Omental fat pad (tissue), 4 donors: Measurements from ENCODE around the gene JAKMIP1. TPM values are rescaled to one million over a fixed set of nuclear protein-coding genes. Genes with fewer than 3 reads are reported as not detected.

ENCODE experiments used
- ATAC-seq: fragments of 150-250 bp; one replicate; pipeline ENCODE4 v1.9.1; 2016; ENCODE audit warnings: mild to moderate bottlenecking, moderate library complexity; ENCODE audit not compliant: low FRiP score
- DNase-seq: peaks from one replicate; pipeline ENCODE4 v3.0.0-alpha.2; 2019; ENCODE audit warnings: low spot score
- total RNA-seq, 4 donors: library from RNA; depleted of rRNA; stranded (reverse); fragments of >200 nt; gene quantifications; one replicate each; pipeline ENCODE4 v1.1.0, GENCODE V29; 2016
- TF ChIP-seq, protein P1 (sequence below), 3 donors: fragments of 450-650 bp; IDR thresholded peaks; one replicate each; pipeline ENCODE4 v1.5.1; 2016 to 2017; ENCODE audit warnings: antibody characterized with exemption in 3 of 3, mild to moderate bottlenecking in 3 of 3, moderate library complexity in 2 of 3

JAKMIP1 gene
- total RNA-seq, 4 donors from 2014 or later = 0.48 to 1.0 (median 0.63) TPM; not detected in 1

DNA sequence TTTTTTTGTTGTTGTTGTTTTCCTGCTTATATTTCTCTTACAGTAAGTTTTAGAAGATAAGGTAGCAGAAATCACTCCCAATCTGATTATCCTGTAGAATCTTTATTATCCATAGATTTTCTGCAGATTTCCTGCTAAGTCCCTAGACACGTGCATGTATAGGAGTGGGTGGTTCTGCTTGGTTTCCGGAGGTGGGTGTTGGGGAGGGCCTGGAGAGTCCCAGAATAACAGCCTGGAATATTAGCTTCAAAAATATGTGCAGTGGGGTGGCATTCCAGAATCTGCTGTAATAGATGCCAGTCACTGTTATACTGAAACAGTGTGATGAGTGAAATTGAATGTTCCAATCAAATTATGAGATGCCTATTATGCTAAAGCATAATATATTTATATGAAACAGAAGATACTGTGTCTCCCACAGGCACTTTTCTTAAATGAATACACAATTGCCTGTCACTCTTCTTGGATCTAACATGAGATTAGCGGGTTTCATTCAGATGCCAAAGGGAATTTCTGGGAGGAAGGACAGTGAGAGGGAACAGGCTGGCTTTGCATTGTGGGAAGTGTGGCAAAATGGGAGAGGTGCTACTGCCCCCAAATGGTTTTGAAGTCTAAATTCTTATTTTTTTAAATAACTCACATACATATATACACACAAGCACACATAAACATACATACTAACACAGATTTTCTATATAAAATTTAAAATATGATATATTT, 219.8 kb downstream of the JAKMIP1 start:
- TF ChIP-seq, protein P1, sequence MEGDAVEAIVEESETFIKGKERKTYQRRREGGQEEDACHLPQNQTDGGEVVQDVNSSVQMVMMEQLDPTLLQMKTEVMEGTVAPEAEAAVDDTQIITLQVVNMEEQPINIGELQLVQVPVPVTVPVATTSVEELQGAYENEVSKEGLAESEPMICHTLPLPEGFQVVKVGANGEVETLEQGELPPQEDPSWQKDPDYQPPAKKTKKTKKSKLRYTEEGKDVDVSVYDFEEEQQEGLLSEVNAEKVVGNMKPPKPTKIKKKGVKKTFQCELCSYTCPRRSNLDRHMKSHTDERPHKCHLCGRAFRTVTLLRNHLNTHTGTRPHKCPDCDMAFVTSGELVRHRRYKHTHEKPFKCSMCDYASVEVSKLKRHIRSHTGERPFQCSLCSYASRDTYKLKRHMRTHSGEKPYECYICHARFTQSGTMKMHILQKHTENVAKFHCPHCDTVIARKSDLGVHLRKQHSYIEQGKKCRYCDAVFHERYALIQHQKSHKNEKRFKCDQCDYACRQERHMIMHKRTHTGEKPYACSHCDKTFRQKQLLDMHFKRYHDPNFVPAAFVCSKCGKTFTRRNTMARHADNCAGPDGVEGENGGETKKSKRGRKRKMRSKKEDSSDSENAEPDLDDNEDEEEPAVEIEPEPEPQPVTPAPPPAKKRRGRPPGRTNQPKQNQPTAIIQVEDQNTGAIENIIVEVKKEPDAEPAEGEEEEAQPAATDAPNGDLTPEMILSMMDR (IDR thresholded peaks at IDR 0.05) = no peak
- no peak for DNase-seq
- no peak for ATAC-seq

DNA sequence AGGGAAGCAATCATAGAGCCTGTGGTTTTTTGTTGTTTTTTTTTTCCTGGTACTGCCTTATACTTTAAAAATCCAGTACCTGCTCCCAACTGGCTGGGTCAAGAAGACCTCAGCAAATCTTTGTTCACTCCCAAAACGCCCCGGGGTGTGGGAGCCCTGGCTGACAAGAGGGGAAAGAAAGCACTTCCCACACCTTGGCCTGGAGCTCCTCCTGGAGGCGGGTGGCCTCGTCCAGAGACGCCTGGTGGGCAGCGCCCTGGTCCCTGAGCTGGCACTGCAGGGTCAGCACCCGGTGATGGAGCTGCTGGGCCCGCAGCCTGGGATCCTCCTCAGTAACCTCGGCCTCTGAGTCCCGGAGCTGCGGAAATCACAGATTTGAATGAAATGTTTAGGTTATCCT, 220.4 kb downstream of the JAKMIP1 start:
- no peak for ATAC-seq
- no peak for DNase-seq
- TF ChIP-seq, protein P1 (IDR thresholded peaks at IDR 0.05) = no peak

DNA sequence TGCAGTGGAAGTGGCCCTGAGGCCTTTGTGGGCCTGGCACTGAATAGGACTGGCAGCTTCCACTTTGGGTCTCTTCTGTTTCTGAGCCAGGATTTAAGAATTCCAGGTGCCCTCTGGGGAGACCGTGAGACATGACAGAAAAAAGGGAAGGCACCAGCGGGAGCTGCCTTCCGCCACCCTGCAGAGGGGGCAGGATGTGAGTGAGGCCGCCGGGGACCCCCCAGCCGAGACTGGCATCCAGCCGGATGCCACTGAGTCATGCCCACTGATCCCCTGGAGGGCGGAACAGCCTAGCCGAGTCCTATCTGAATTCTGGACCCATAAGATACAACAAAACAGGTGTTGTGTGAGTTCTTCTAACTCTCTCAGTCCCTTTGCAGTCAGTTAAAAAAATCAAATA, 223.4 kb downstream of the JAKMIP1 start:
- TF ChIP-seq, protein P1 (IDR thresholded peaks at IDR 0.05) = no peak
- ATAC-seq = no peak
- DNase-seq = no peak

DNA sequence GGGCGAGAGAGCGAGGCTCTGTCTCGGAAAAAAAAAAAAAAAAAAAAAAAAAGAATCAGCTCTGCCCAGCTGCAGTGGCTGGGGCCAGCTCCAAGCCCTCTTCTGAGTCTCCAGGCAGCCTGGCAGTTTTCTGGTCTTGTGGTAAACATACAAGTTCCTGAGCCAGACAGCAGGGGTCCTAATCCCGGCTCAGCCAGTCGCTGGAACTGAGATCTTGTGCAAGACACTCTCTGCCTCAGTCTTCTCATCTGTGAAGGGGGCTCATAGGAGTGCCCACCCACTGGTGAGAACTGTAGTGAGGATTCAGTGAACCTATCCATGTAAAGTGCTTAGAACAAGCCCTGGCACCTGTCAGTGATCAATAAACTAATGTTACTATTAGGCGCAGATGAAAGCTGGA, 223.9 kb downstream of the JAKMIP1 start:
- no peak for ATAC-seq
- no peak for DNase-seq
- TF ChIP-seq, protein P1 (IDR thresholded peaks at IDR 0.05) = no peak

Other genes with a start within 250 kb of the JAKMIP1 start
- under 1 TPM in 3 of 4 donors, not detected in 1; under 0.01 to 0.19 (median 0.09) TPM for gene C4orf50, start 182.1 kb downstream of the JAKMIP1 start, total RNA-seq
- gene WFS1, start 69.3 kb upstream of the JAKMIP1 start, total RNA-seq = 10 to 100 TPM; 35.9 to 91.3 (median 38.2) TPM